ENCODE measurements around the gene NDUFS4.

The NDUFS4 gene

DNA sequence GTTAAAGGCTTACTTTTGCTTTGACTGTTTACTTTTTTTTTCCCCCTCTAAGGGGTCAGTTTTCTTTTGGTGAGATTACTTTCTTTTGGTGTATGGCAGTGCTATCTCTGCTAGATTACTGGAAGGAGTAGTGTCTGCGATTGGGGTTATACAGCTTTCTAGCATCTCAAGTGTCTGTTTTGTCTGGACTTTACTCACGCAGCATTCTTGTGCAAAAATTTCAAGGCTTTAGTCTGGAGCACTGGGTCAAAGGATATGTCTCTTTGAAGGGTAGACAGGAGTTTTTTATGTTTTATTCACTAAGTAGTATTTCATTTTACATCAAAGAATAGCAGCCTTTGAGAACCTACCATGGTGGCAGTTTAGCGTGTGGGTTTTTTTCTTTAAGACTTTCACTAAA, 52.6 kb downstream of the NDUFS4 start:
- TF ChIP-seq CTCF (IDR thresholded peaks at IDR 0.05; ENCODE audit: insufficient read depth, low read length) (no peak), GABPA (IDR thresholded peaks at IDR 0.05; ENCODE audit: low read depth) (no peak), SPI1 (IDR thresholded peaks at IDR 0.05; ENCODE audit: borderline replicate concordance, low read depth) (no peak), POLR2AphosphoS5 (IDR thresholded peaks at IDR 0.05; ENCODE audit: low read depth) (no peak)
- TF ChIP-seq, protein P1, sequence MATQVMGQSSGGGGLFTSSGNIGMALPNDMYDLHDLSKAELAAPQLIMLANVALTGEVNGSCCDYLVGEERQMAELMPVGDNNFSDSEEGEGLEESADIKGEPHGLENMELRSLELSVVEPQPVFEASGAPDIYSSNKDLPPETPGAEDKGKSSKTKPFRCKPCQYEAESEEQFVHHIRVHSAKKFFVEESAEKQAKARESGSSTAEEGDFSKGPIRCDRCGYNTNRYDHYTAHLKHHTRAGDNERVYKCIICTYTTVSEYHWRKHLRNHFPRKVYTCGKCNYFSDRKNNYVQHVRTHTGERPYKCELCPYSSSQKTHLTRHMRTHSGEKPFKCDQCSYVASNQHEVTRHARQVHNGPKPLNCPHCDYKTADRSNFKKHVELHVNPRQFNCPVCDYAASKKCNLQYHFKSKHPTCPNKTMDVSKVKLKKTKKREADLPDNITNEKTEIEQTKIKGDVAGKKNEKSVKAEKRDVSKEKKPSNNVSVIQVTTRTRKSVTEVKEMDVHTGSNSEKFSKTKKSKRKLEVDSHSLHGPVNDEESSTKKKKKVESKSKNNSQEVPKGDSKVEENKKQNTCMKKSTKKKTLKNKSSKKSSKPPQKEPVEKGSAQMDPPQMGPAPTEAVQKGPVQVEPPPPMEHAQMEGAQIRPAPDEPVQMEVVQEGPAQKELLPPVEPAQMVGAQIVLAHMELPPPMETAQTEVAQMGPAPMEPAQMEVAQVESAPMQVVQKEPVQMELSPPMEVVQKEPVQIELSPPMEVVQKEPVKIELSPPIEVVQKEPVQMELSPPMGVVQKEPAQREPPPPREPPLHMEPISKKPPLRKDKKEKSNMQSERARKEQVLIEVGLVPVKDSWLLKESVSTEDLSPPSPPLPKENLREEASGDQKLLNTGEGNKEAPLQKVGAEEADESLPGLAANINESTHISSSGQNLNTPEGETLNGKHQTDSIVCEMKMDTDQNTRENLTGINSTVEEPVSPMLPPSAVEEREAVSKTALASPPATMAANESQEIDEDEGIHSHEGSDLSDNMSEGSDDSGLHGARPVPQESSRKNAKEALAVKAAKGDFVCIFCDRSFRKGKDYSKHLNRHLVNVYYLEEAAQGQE (IDR thresholded peaks at IDR 0.05; ENCODE audit: insufficient replicate concordance, low read depth), result no peak
- Histone ChIP-seq H3K27me3 (ENCODE audit: insufficient read depth, poor library complexity, severe bottlenecking) (no peaks in the 10 kb centered on the region), H3K27ac (replicated peaks) (no peak overlapping the region), H3K4me3 (replicated peaks; ENCODE audit: insufficient read depth, low read length) (no peak overlapping the region)
- no peak for DNase-seq (ENCODE audit: low read depth in 1 of 2, low spot score in 1 of 2)

GRCh38 chr5:53613536-53613935, 53.1 kb downstream of the NDUFS4 start:
- Histone ChIP-seq H3K4me3 (replicated peaks; ENCODE audit: insufficient read depth, low read length) (no peak overlapping the region), H3K27me3 (ENCODE audit: insufficient read depth, poor library complexity, severe bottlenecking) (no peaks in the 10 kb centered on the region), H3K27ac (replicated peaks) (no peak overlapping the region)
- no peak for TF ChIP-seq POLR2AphosphoS5 (IDR thresholded peaks at IDR 0.05; ENCODE audit: low read depth)
- DNase-seq (ENCODE audit: low read depth in 1 of 2, low spot score in 1 of 2), result no peak

DNA sequence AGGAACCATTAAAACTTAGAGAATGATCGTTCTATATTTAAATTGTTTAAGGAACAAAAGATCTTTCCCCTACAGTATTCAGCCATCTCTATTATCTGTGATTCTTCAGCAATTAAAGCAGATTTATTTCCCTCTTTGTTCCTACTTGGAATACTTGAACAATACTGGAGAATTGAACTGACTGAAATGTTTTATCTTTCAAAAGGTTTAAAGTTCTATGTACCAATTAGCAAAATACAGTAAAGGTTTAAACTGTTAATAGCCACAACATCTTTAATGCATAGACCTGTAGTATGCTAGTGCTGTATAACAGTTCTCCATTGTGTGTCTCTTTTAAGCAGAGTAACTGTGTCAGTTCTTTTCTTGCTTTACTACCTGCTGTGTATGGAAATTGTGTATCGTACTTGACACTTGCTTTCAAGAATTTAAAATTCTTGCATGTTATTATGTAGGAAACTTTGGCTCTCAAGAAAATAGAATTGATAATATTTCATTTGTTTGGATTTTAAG, 54.0 kb downstream of the NDUFS4 start:
- no peak for DNase-seq (ENCODE audit: low read depth in 1 of 2, low spot score in 1 of 2)
- Histone ChIP-seq H3K27ac (replicated peaks) (no peak overlapping the region), H3K4me3 (replicated peaks; ENCODE audit: insufficient read depth, low read length) (no peak overlapping the region), H3K27me3 (ENCODE audit: insufficient read depth, poor library complexity, severe bottlenecking) (no peaks in the 10 kb centered on the region)
- TF ChIP-seq SPI1 (IDR thresholded peaks at IDR 0.05; ENCODE audit: borderline replicate concordance, low read depth) (no peak), GABPA (IDR thresholded peaks at IDR 0.05; ENCODE audit: low read depth) (no peak), POLR2AphosphoS5 (IDR thresholded peaks at IDR 0.05; ENCODE audit: low read depth) (no peak), CTCF (IDR thresholded peaks at IDR 0.05; ENCODE audit: insufficient read depth, low read length) (no peak)
- TF ChIP-seq, protein P1 (IDR thresholded peaks at IDR 0.05; ENCODE audit: insufficient replicate concordance, low read depth), result no peak

DNA sequence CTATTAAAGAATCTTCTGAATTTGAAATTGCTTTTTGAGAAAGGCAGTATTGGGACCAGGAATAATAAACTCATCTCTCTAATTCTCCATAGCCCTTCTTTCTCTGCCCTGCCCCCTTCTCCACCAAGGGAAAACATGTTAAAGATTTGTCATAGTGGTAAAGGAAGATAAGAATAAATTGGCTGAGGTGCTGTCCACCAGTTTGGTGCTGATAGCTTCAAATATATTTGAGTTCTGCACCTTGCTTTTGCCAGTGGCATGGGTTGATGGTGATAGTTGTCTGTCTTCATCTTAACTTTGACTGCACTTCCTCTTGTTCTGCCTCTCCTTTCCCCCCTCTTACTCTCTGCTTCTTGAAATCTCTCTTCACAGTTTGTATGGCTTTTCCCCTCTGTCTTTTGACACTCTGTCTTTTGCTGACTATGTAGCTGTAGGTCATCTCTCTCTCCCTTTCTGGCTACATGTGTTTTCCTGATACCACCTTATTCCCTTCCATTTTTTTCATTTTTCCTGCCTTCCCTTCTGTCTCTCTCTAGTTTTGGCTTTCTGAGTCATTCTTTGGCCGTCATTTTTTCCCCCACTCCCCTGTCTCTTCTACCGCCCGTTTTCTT, 56.6 kb downstream of the NDUFS4 start:
- H3K27me3 ChIP-seq (ENCODE audit: insufficient read depth, poor library complexity, severe bottlenecking), result no peaks in the 10 kb centered on the region
- no peak overlapping the region for H3K27ac ChIP-seq (replicated peaks)
- TF ChIP-seq, protein P1 (IDR thresholded peaks at IDR 0.05; ENCODE audit: insufficient replicate concordance, low read depth), result peak; percentile 94
- TF ChIP-seq SPI1 (IDR thresholded peaks at IDR 0.05; ENCODE audit: borderline replicate concordance, low read depth) (peak; percentile 19; the same call in 1 of the 2 replicates), POLR2AphosphoS5 (IDR thresholded peaks at IDR 0.05; ENCODE audit: low read depth) (no peak), CTCF (IDR thresholded peaks at IDR 0.05; ENCODE audit: insufficient read depth, low read length) (no peak), GABPA (IDR thresholded peaks at IDR 0.05; ENCODE audit: low read depth) (no peak)
- no peak for DNase-seq (ENCODE audit: low read depth in 1 of 2, low spot score in 1 of 2)
- no peak overlapping the region for H3K4me3 ChIP-seq (replicated peaks; ENCODE audit: insufficient read depth, low read length)

Data from HL-60 (cell line).